Measurements from ENCODE around the gene MFAP4.

Gene MFAP4

GRCh38 chr17:19347323-19348080 is 39.5 kb downstream of the MFAP4 start:
- peak; percentile 29 for DNase-seq

- peak; percentile 66 for DNase-seq
These were observed 40.4 kb downstream of the MFAP4 start for GRCh38 chr17:19346351-19347255.

- DNase-seq, result no peak
These were observed 41.3 kb downstream of the MFAP4 start for GRCh38 chr17:19345486-19346350.

GRCh38 chr17:19345067-19345460 is 41.9 kb downstream of the MFAP4 start:
- peak; percentile 17 for DNase-seq

GRCh38 chr17:19344311-19345066 is 42.5 kb downstream of the MFAP4 start:
- DNase-seq, result peak; percentile 27

- peak; percentile 41 for DNase-seq
These were observed 43.3 kb downstream of the MFAP4 start for GRCh38 chr17:19343671-19344151.

GRCh38 chr17:19343256-19343630 is 43.7 kb downstream of the MFAP4 start:
- no peak for DNase-seq

GRCh38 chr17:19342611-19343255 is 44.3 kb downstream of the MFAP4 start:
- peak; percentile 38 for DNase-seq

GRCh38 chr17:19341641-19342610 is 45.1 kb downstream of the MFAP4 start:
- peak; percentile 40 for DNase-seq

GRCh38 chr17:19341211-19341631 is 45.8 kb downstream of the MFAP4 start:
- DNase-seq, result peak; percentile 42

GRCh38 chr17:19339341-19339815 is 47.6 kb downstream of the MFAP4 start:
- no peak for DNase-seq

- DNase-seq, result peak; percentile 43
These were observed 48.7 kb downstream of the MFAP4 start for GRCh38 chr17:19338031-19338990.

- no peak for DNase-seq
These were observed 49.3 kb downstream of the MFAP4 start for GRCh38 chr17:19337712-19338023.

- DNase-seq, result no peak
These were observed 49.9 kb downstream of the MFAP4 start for GRCh38 chr17:19336938-19337711.

GRCh38 chr17:19335951-19336631 is 50.9 kb downstream of the MFAP4 start:
- DNase-seq, result no peak

- DNase-seq, result no peak
These were observed 52.7 kb downstream of the MFAP4 start for GRCh38 chr17:19334331-19334730.

- DNase-seq, result no peak
These were observed 53.2 kb downstream of the MFAP4 start for GRCh38 chr17:19333736-19334290.

All from left hindlimb (tissue), 1 donor.